Caco-2 (cell line): ENCODE measurements around the gene MED25. TPM values are rescaled to one million over a fixed set of nuclear protein-coding genes. Genes with fewer than 3 reads are reported as not detected.

Experiments used
- BruUV-seq: library from RNA; stranded (reverse); fragments of 400-500 nt; replicated peaks from 2 replicates; lab custom pipeline; 2021; lab: Mats Ljungman, UMichigan
- CTCF ChIA-PET: fragments of 300-600 bp; sonication (Branson Sonifier 250); formaldehyde crosslinking; loops from one replicate; lab custom pipeline; 2022; ENCODE audit warnings: antibody characterized with exemption; lab: Charles Lee
- POLR2A ChIA-PET: fragments of 300-600 bp; sonication (Branson Sonifier 250); formaldehyde crosslinking; loops from one replicate; lab custom pipeline; 2022; ENCODE audit warnings: antibody characterized with exemption; lab: Charles Lee
- DNase-seq, 2 experiments: peaks; one replicate each; pipeline versions ENCODE4 v3.0.0 to v3.0.0-alpha.2; 2020 to 2022
- H3K27me3 ChIP-seq: replicated peaks from 2 replicates; pipeline ENCODE4 v1.6.0; 2011; ENCODE audit warnings: low read length; ENCODE audit not compliant: control insufficient read depth, insufficient read depth
- H3K36me3 ChIP-seq: 2 replicates; pipeline ENCODE4 v1.5.1; 2011; ENCODE audit warnings: low read length; ENCODE audit not compliant: control insufficient read depth, insufficient read depth
- H3K4me1 ChIP-seq: fragments of 250-450 bp; sonication (Bioruptor Pico); 2 replicates; pipeline ENCODE4 v1.5.1; 2020; ENCODE audit warnings: mild to moderate bottlenecking
- H3K4me3 ChIP-seq: 2 replicates; pipeline ENCODE4 v1.5.1; 2011; ENCODE audit warnings: low read depth, mild to moderate bottlenecking, control low read depth, low read length
- H3K9me3 ChIP-seq: fragments of 250-450 bp; sonication (Bioruptor Pico); 2 replicates; pipeline ENCODE4 v1.5.1; 2020; ENCODE audit warnings: mild to moderate bottlenecking, moderate library complexity
- H3K27ac Mint-ChIP-seq: one replicate; pipeline ENCODE4 v1.8.0; 2022; ENCODE audit warnings: mixed read lengths; ENCODE audit not compliant: unreplicated experiment
- H3K27me3 Mint-ChIP-seq: one replicate; pipeline ENCODE4 v1.8.0; 2022; ENCODE audit warnings: mixed read lengths; ENCODE audit not compliant: insufficient read depth, unreplicated experiment
- H3K36me3 Mint-ChIP-seq: one replicate; pipeline ENCODE4 v1.8.0; 2022; ENCODE audit warnings: mild to moderate bottlenecking, mixed read lengths; ENCODE audit not compliant: insufficient read depth, unreplicated experiment
- H3K4me1 Mint-ChIP-seq: one replicate; pipeline ENCODE4 v1.8.0; 2022; ENCODE audit warnings: low read depth, mixed read lengths; ENCODE audit not compliant: unreplicated experiment
- H3K4me3 Mint-ChIP-seq: one replicate; pipeline ENCODE4 v1.8.0; 2022; ENCODE audit warnings: mild to moderate bottlenecking, moderate library complexity, mixed read lengths; ENCODE audit not compliant: unreplicated experiment
- H3K9me3 Mint-ChIP-seq: one replicate; pipeline ENCODE4 v1.8.0; 2022; ENCODE audit warnings: mixed read lengths; ENCODE audit not compliant: unreplicated experiment
- CTCF ChIP-seq, 2 experiments: fragments of 200-600 bp in 1 of 2; IDR thresholded peaks; 1 replicate in 1 of 2; 2 replicates in 1 of 2; pipeline versions ENCODE4 v1.5.1 to v1.8.0; 2011 to 2022; ENCODE audit warnings: antibody characterized with exemption in 1 of 2, control low read depth in 1 of 2, inconsistent platforms in 1 of 2, low read depth in 1 of 2, low read length in 1 of 2, mild to moderate bottlenecking in 1 of 2, moderate library complexity in 1 of 2; ENCODE audit not compliant: insufficient read depth in 1 of 2, severe bottlenecking in 1 of 2, unreplicated experiment in 1 of 2
- intact Hi-C: fragments of 100-400 bp; cut with micrococcal nuclease; formaldehyde crosslinking; loops from one replicate; pipeline ENCODE4 v1.10.0; 2022; ENCODE audit not compliant: unreplicated experiment
- total RNA-seq: library from RNA; stranded (reverse); gene quantifications from 2 replicates; pipeline ENCODE4 v1.2.3, GENCODE V29; 2022

The MED25 gene
- total RNA-seq, 1 experiment from 2014 or later: 102 TPM

GRCh38 chr19:49864890-49865289 is 46.8 kb downstream of the MED25 start:
- peaks cover 22% of the 10 kb centered on the region for H3K4me1 ChIP-seq
- H3K27me3 Mint-ChIP-seq: no peaks in the 10 kb centered on the region
- no peak overlapping the region for H3K4me3 ChIP-seq
- no peaks in the 10 kb centered on the region for H3K27me3 ChIP-seq
- peak overlapping the region; percentile 98 for H3K27ac Mint-ChIP-seq
- H3K36me3 ChIP-seq: peaks cover 11% of the 10 kb centered on the region
- POLR2A ChIA-PET: interaction anchor here (0.7 to 1.0 kb wide), 3 partner anchors 13 to 98 kb away, joined by 3 to 8 read pairs (median 6); partner anchors contain the start of genes AP2A1, PTOV1 and TBC1D17
- H3K4me1 Mint-ChIP-seq: peaks cover 21% of the 10 kb centered on the region
- DNase-seq: no peak
- peaks cover 77% of the 10 kb centered on the region for H3K36me3 Mint-ChIP-seq
- intact Hi-C loops: loop anchor here (5.0 kb wide), 1 partner anchor 188 kb away; the partner anchor contains the start of gene PRMT1
- H3K9me3 Mint-ChIP-seq: no peaks in the 10 kb centered on the region
- H3K9me3 ChIP-seq: no peaks in the 10 kb centered on the region
- H3K4me3 Mint-ChIP-seq: no peak overlapping the region
- no TSS peak for BruUV-seq
- no peak for TF ChIP-seq CTCF (IDR thresholded peaks at IDR 0.05; ENCODE audit: insufficient read depth in 1 of 2, low read depth in 1 of 2, low read length in 1 of 2, severe bottlenecking in 1 of 2, unreplicated experiment in 1 of 2)
- CTCF ChIA-PET: interaction anchor here (1.0 kb wide), 1 partner anchor 8 kb away, joined by 3 read pairs; no protein-coding TSS in a partner anchor

- H3K4me3 Mint-ChIP-seq: no peak within 1 kb of the TSS
- ChIA-PET POLR2A (interaction anchor here (0.6 to 2.0 kb wide), 3 partner anchors 10 to 227 kb away, joined by 4 to 12 read pairs (median 4); partner anchors contain the start of genes AKT1S1, RRAS and TBC1D17), CTCF (interaction anchor here (1.0 kb wide), 1 partner anchor 10 kb away, joined by 3 read pairs; the partner anchor contains the start of genes AKT1S1 and TBC1D17)
- no peaks in the 10 kb centered on the region for H3K9me3 Mint-ChIP-seq
- peaks cover 22% of the 10 kb centered on the region for H3K4me1 ChIP-seq
- no peaks in the 10 kb centered on the region for H3K9me3 ChIP-seq
- TF ChIP-seq CTCF (IDR thresholded peaks at IDR 0.05; ENCODE audit: insufficient read depth in 1 of 2, low read depth in 1 of 2, low read length in 1 of 2, severe bottlenecking in 1 of 2, unreplicated experiment in 1 of 2): no peak
- intact Hi-C loops: loop anchor here (5.0 kb wide), 1 partner anchor 190 kb away; the partner anchor contains the start of gene PRMT1
- H3K36me3 ChIP-seq: peaks cover 13% of the 10 kb centered on the region
- H3K27me3 ChIP-seq: no peaks in the 10 kb centered on the region
- peak within 1 kb of the TSS; percentile 98 for H3K27ac Mint-ChIP-seq
- H3K36me3 Mint-ChIP-seq: peaks cover 56% of the 10 kb centered on the region
- H3K27me3 Mint-ChIP-seq: no peaks in the 10 kb centered on the region
- peaks cover 21% of the 10 kb centered on the region for H3K4me1 Mint-ChIP-seq
- peak; percentile 91 for DNase-seq
- peak within 1 kb of the TSS; percentile 67 for H3K4me3 ChIP-seq
- BruUV-seq: no TSS peak
Measured at GRCh38 chr19:49866933-49867782, 49.1 kb downstream of the MED25 start, which contains the start of gene PNKP. TSS of gene PNKP (minus strand) at chr19:49867576. CDS start at chr19:49867204, 372 bp downstream.

- no peak for TF ChIP-seq CTCF (IDR thresholded peaks at IDR 0.05; ENCODE audit: insufficient read depth in 1 of 2, low read depth in 1 of 2, low read length in 1 of 2, severe bottlenecking in 1 of 2, unreplicated experiment in 1 of 2)
- intact Hi-C loops: loop anchor here (1.0 to 5.0 kb wide), 3 partner anchors 8 to 192 kb away; partner anchors contain the start of genes AKT1S1, PRMT1 and TBC1D17
- no peak overlapping the region for H3K27ac Mint-ChIP-seq
- peaks cover 21% of the 10 kb centered on the region for H3K4me1 Mint-ChIP-seq
- H3K36me3 ChIP-seq: peaks cover 15% of the 10 kb centered on the region
- H3K4me1 ChIP-seq: peaks cover 22% of the 10 kb centered on the region
- H3K36me3 Mint-ChIP-seq: peaks cover 48% of the 10 kb centered on the region
- H3K4me3 Mint-ChIP-seq: no peak overlapping the region
- CTCF ChIA-PET: interaction anchor here (0.6 to 1.1 kb wide), 8 partner anchors 11 to 299 kb away, joined by 3 to 7 read pairs (median 4); partner anchors contain the start of gene PTOV1
- no peaks in the 10 kb centered on the region for H3K9me3 ChIP-seq
- DNase-seq: no peak
- no peaks in the 10 kb centered on the region for H3K9me3 Mint-ChIP-seq
- no TSS peak for BruUV-seq
- POLR2A ChIA-PET: interaction anchor here (0.9 to 1.7 kb wide), 7 partner anchors 8 to 229 kb away, joined by 6 to 17 read pairs (median 7); partner anchors contain the start of genes AKT1S1, AP2A1, ATF5 and NUP62
- H3K27me3 ChIP-seq: no peaks in the 10 kb centered on the region
- H3K4me3 ChIP-seq: peak overlapping the region; percentile 48
- H3K27me3 Mint-ChIP-seq: no peaks in the 10 kb centered on the region
Measured at GRCh38 chr19:49869009-49869483, 51.0 kb downstream of the MED25 start.
